ENCODE results near the gene ZNF778. TPM values are rescaled to one million over a fixed set of nuclear protein-coding genes. Genes with fewer than 3 reads are reported as not detected.

Gene ZNF778
- total and polyA plus RNA-seq, 2 of the 8 experiments (the other 6 are each of a cell fraction or from before 2014, with no cell fraction given), result 9.5 to 21.9 TPM

DNA sequence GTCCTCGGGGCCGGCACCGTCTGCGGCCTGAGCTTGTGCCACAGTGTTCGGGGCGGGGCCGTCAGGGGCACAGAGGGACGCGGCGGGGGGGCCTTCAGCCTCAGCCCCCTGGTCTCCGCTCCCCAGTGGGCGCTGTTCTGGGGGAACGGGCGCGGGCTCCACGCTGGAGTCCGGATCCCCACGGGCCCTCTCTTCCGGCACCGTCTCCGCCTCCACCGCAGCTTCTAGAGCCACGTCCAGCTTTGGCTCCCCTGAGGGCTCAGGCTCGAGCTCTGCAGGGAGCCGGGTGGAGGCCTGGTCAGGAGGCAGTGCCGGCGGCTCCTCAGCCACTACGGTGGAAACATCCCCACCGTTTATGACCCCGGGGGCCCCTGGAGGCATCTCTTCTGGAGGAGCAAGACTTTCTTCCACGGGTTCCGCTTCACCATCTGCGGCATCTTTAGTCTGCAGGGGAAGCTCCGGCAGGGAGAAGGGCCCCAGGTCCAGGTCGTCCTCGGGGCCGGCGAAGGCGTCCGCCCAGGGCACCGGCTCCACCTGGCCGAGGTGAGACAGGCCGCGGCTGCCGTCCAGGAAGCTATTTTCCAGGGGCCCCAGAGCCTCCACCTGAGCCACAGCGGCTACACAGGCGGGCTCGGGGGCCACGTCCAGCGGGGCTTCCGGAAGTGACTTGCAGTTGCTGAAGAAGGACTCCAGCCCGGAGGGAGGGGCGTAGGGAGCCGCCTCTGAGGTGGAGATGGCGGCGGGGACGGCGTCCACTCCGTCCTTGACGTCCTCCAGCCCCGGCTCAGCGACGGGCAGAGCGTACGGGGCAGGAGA is 62.4 kb downstream of the ZNF778 start:
- Histone ChIP-seq H2AFZ (ENCODE audit: low read length) (no peak overlapping the region), H3K14ac (ENCODE audit: insufficient read length) (no peak overlapping the region), H4K20me1 (replicated peaks in 1 of 2; ENCODE audit: control insufficient read depth in 1 of 2, insufficient read depth in 2 of 2, low read length in 2 of 2) (peaks cover 6 to 11% of the 10 kb centered on the region in 2 experiments), H3K36me3 (ENCODE audit: control insufficient read depth in 2 of 4, insufficient read depth in 4 of 4, low read length in 3 of 4) (peaks cover 11 to 64% (median 42%) of the 10 kb centered on the region in 4 experiments; a peak in 7 of 8 replicates), H3K4me3 (ENCODE audit: extremely low read depth in 1 of 4, insufficient read depth in 2 of 4, low read depth in 3 of 4, low read length in 4 of 4) (no peak overlapping the region), H3K23ac (ENCODE audit: insufficient read length) (no peak overlapping the region), H2BK12ac (ENCODE audit: low read depth, low read length) (no peak overlapping the region), H3K9ac (replicated peaks in 1 of 4; ENCODE audit: extremely low read depth in 1 of 4, low read depth in 3 of 4, low read length in 3 of 4) (no peak overlapping the region), H2BK5ac (ENCODE audit: low read depth, low read length) (no peak overlapping the region), H3K23me2 (ENCODE audit: low read depth, low read length) (no peaks in the 10 kb centered on the region), H2BK15ac (ENCODE audit: low read length) (no peak overlapping the region), H3K27me3 (replicated peaks in 1 of 4; ENCODE audit: control insufficient read depth in 3 of 4, extremely low read depth in 1 of 4, insufficient read depth in 3 of 4, low read length in 3 of 4) (no peaks in the 10 kb centered on the region), H3K4ac (replicated peaks; ENCODE audit: insufficient read length, low read depth, low read length) (no peak overlapping the region), H3K18ac (ENCODE audit: extremely low read depth, low read length) (no peak overlapping the region), H3K4me1 (replicated peaks in 1 of 4; ENCODE audit: control insufficient read depth in 3 of 4, insufficient read depth in 4 of 4, low read length in 3 of 4) (no peaks in the 10 kb centered on the region), H2BK120ac (replicated peaks; ENCODE audit: low read depth, low read length) (no peak overlapping the region), H3K27ac (ENCODE audit: low read depth, low read length) (no peak overlapping the region), H4K5ac (ENCODE audit: insufficient read length, low read depth, low read length) (no peak overlapping the region), H2BK20ac (ENCODE audit: low read length) (no peak overlapping the region), H4K8ac (ENCODE audit: extremely low read depth, insufficient read depth, low read length) (peak overlapping the region; percentile 64), H3K79me2 (ENCODE audit: control insufficient read depth in 1 of 2, insufficient read depth in 2 of 2, low read length in 2 of 2) (no peaks in the 10 kb centered on the region; a peak in 1 of 4 replicates), H3K9me3 (ENCODE audit: insufficient read depth in 2 of 2, low read depth in 1 of 2, low read length in 1 of 2) (no peaks in the 10 kb centered on the region), H3K79me1 (ENCODE audit: low read depth, low read length) (peaks cover 12% of the 10 kb centered on the region), H4K91ac (replicated peaks; ENCODE audit: insufficient read length, low read length) (no peak overlapping the region), H3K56ac (replicated peaks; ENCODE audit: insufficient read length, low read depth, low read length) (no peak overlapping the region), H2AK5ac (ENCODE audit: low read depth, low read length) (no peak overlapping the region), H3K4me2 (ENCODE audit: insufficient read depth in 1 of 2, low read depth in 2 of 2, low read length in 2 of 2) (no peak overlapping the region)
- FAIRE-seq (no peak), DNase-seq (ENCODE audit: low read depth in 1 of 2, low spot score in 2 of 2) (no peak)
- CTCF ChIA-PET (ENCODE audit: partially characterized antibody), result interaction anchor here (0.5 to 2.8 kb wide), 5 partner anchors 9 to 704 kb away, joined by 3 to 17 read pairs (median 10); no protein-coding TSS in a partner anchor
- 92% methylated on average over 12 of the region's 65 CpGs; no CpG with 5 or more reads in 1 of the 2 experiments for WGBS, 2 experiments (ENCODE audit: extremely low coverage in 1 of 2, insufficient coverage in 1 of 2, insufficient read length in 1 of 2, insufficient replicate concordance in 2 of 2, low coverage in 1 of 2, low lambda C conversion rate in 2 of 2, missing lambda C conversion rate in 1 of 2)
- POLR2A ChIA-PET (ENCODE audit: partially characterized antibody), result interaction anchor here (0.5 to 3.0 kb wide), 3 partner anchors 13 to 31 kb away, joined by 3 to 15 read pairs (median 8); no protein-coding TSS in a partner anchor
- TF ChIP-seq GABPA (IDR thresholded peaks at IDR 0.05; ENCODE audit: borderline replicate concordance, insufficient read depth, low read length), result no peak
- TF ChIP-seq CHD2 (IDR thresholded peaks at IDR 0.05; ENCODE audit: low read length), result no peak
- no peak for TF ChIP-seq POU5F1 (IDR thresholded peaks at IDR 0.05; ENCODE audit: low read depth, low read length)
- no peak for TF ChIP-seq EZH2 (IDR thresholded peaks at IDR 0.05; ENCODE audit: low read depth, low read length, severe bottlenecking)
- TF ChIP-seq RBBP5 (IDR thresholded peaks at IDR 0.05; ENCODE audit: borderline replicate concordance, low read depth, low read length), result no peak
- TF ChIP-seq, protein P1, sequence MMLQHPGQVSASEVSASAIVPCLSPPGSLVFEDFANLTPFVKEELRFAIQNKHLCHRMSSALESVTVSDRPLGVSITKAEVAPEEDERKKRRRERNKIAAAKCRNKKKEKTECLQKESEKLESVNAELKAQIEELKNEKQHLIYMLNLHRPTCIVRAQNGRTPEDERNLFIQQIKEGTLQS (IDR thresholded peaks at IDR 0.05; ENCODE audit: insufficient read depth, low read depth, low read length), result no peak
- no peak for TF ChIP-seq SP4 (IDR thresholded peaks at IDR 0.05; ENCODE audit: low read length)
- no peak for TF ChIP-seq CEBPB (IDR thresholded peaks at IDR 0.05; ENCODE audit: low read depth, low read length)
- no peak for TF ChIP-seq KDM4A (IDR thresholded peaks at IDR 0.05; ENCODE audit: low read depth, low read length, severe bottlenecking)
- TF ChIP-seq MAFK (IDR thresholded peaks at IDR 0.05; ENCODE audit: low read depth, low read length), result no peak
